Testis (tissue), 2 donors: ENCODE measurements around the gene KRT81.

ENCODE experiments used
- POLR2A ChIP-seq: fragments of 450-650 bp; IDR thresholded peaks from one replicate; pipeline ENCODE4 v1.6.1; 2017; ENCODE audit warnings: antibody characterized with exemption, mild to moderate bottlenecking, moderate library complexity
- TF ChIP-seq, protein P1 (sequence below), 3 experiments: fragments of 450-650 bp in 2 of 3; fragments of 200-600 bp in 1 of 3; sonication (generic) in 1 of 3; IDR thresholded peaks; one replicate each; pipeline ENCODE4 v1.5.1; 2016 to 2019; ENCODE audit warnings: antibody characterized with exemption in 3 of 3, mild to moderate bottlenecking in 2 of 3, moderate library complexity in 1 of 3

GRCh38 chr12:52327052-52327829 lies 35.9 kb upstream of the KRT81 start:
- no peak for TF ChIP-seq POLR2A
- TF ChIP-seq, protein P1, sequence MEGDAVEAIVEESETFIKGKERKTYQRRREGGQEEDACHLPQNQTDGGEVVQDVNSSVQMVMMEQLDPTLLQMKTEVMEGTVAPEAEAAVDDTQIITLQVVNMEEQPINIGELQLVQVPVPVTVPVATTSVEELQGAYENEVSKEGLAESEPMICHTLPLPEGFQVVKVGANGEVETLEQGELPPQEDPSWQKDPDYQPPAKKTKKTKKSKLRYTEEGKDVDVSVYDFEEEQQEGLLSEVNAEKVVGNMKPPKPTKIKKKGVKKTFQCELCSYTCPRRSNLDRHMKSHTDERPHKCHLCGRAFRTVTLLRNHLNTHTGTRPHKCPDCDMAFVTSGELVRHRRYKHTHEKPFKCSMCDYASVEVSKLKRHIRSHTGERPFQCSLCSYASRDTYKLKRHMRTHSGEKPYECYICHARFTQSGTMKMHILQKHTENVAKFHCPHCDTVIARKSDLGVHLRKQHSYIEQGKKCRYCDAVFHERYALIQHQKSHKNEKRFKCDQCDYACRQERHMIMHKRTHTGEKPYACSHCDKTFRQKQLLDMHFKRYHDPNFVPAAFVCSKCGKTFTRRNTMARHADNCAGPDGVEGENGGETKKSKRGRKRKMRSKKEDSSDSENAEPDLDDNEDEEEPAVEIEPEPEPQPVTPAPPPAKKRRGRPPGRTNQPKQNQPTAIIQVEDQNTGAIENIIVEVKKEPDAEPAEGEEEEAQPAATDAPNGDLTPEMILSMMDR (IDR thresholded peaks at IDR 0.05), result peak in 2 of 3 experiments; percentile 46 to 57
